HEK293 (cell line): ENCODE results near the gene RHOG.

Experiments used
- CTCF ChIA-PET: fragments of 350-600 bp; formaldehyde crosslinking; extraction: SDS; loops from one replicate; lab custom pipeline; 2021; ENCODE audit warnings: antibody characterized with exemption; lab: Yijun Ruan, JAX
- POLR2A ChIA-PET: fragments of 300-600 bp; formaldehyde crosslinking; extraction: SDS; loops from one replicate; lab custom pipeline; 2020; ENCODE audit warnings: antibody characterized with exemption, inconsistent platforms; lab: Yijun Ruan, JAX
- H3K27ac ChIP-seq: fragments of 200-500 bp; sonication (Bioruptor generic); 2 replicates; pipeline ENCODE4 v1.5.1; 2014; ENCODE audit warnings: low read depth, low read length, control low read depth, inconsistent platforms; ENCODE audit errors: extremely low read depth
- H3K36me3 ChIP-seq, 2 experiments: fragments of 200-500 bp in 1 of 2; sonication (Bioruptor generic) in 1 of 2; 1 replicate in 1 of 2; 2 replicates in 1 of 2; pipeline ENCODE4 v1.5.1; 2014 to 2017; ENCODE audit warnings: inconsistent platforms in 2 of 2, low read length in 2 of 2; ENCODE audit not compliant: control insufficient read depth in 2 of 2, insufficient read depth in 1 of 2
- H3K4me1 ChIP-seq: fragments of 200-500 bp; sonication (Bioruptor generic); 2 replicates; pipeline ENCODE4 v1.5.1; 2014; ENCODE audit warnings: mild to moderate bottlenecking, low read length, inconsistent platforms; ENCODE audit not compliant: control insufficient read depth, insufficient read depth
- H3K4me3 ChIP-seq: 2 replicates; pipeline ENCODE4 v1.5.1; 2011; ENCODE audit warnings: low read depth, mild to moderate bottlenecking, control low read depth, low read length, moderate library complexity
- H3K9me3 ChIP-seq: fragments of 200-500 bp; sonication (Bioruptor generic); 2 replicates; pipeline ENCODE4 v1.5.1; 2014; ENCODE audit warnings: low read depth, low read length, inconsistent platforms; ENCODE audit not compliant: control insufficient read depth, insufficient read depth
- ELK4 ChIP-seq: IDR thresholded peaks from 2 replicates; pipeline ENCODE4 v1.6.1; 2011; ENCODE audit warnings: mild to moderate bottlenecking, low read depth, low read length, borderline replicate concordance
- GLI2 ChIP-seq: fragments of 450-650 bp; formaldehyde crosslinking; IDR thresholded peaks from 2 replicates; pipeline ENCODE4; 2017; ENCODE audit warnings: missing biosample characterization, missing genetic modification characterization, low read depth, borderline replicate concordance
- KLF16 ChIP-seq: fragments of 450-650 bp; formaldehyde crosslinking; IDR thresholded peaks from 2 replicates; pipeline ENCODE4 v1.5.1; 2017; ENCODE audit warnings: missing biosample characterization, missing genetic modification characterization
- MEIS1 ChIP-seq: sonication (generic); formaldehyde crosslinking; IDR thresholded peaks from 2 replicates; pipeline ENCODE4 v1.8.1; 2022; ENCODE audit warnings: missing genetic modification reagents, mild to moderate bottlenecking, borderline replicate concordance
- PRDM1 ChIP-seq: fragments of 450-650 bp; formaldehyde crosslinking; IDR thresholded peaks from 2 replicates; pipeline ENCODE4; 2016; ENCODE audit warnings: missing biosample characterization, missing genetic modification characterization
- YY2 ChIP-seq: fragments of 450-650 bp; formaldehyde crosslinking; IDR thresholded peaks from 2 replicates; pipeline ENCODE4 v1.5.1; 2016; ENCODE audit warnings: missing biosample characterization, missing genetic modification characterization
- ZBTB20 ChIP-seq: fragments of 450-650 bp; formaldehyde crosslinking; IDR thresholded peaks from 2 replicates; pipeline ENCODE4 v1.5.1; 2016; ENCODE audit warnings: missing biosample characterization, missing genetic modification characterization
- ZBTB6 ChIP-seq: fragments of 450-650 bp; formaldehyde crosslinking; IDR thresholded peaks from 2 replicates; pipeline ENCODE4 v1.5.1; 2017; ENCODE audit warnings: missing biosample characterization, missing genetic modification characterization
- ZBTB8A ChIP-seq: fragments of 450-650 bp; formaldehyde crosslinking; IDR thresholded peaks from 2 replicates; pipeline ENCODE4 v1.5.1; 2016; ENCODE audit warnings: missing biosample characterization, missing genetic modification characterization
- ZFP37 ChIP-seq: fragments of 450-650 bp; formaldehyde crosslinking; IDR thresholded peaks from 2 replicates; pipeline ENCODE4 v1.5.1; 2016; ENCODE audit warnings: missing biosample characterization, missing genetic modification characterization
- ZNF214 ChIP-seq: fragments of 450-650 bp; formaldehyde crosslinking; IDR thresholded peaks from 2 replicates; pipeline ENCODE4 v1.5.1; 2017; ENCODE audit warnings: missing biosample characterization, mild to moderate bottlenecking, missing genetic modification characterization, borderline replicate concordance
- ZNF223 ChIP-seq: fragments of 450-650 bp; formaldehyde crosslinking; IDR thresholded peaks from 2 replicates; pipeline ENCODE4 v1.5.1; 2016; ENCODE audit warnings: missing biosample characterization, missing genetic modification characterization
- ZNF366 ChIP-seq: fragments of 450-650 bp; formaldehyde crosslinking; conservative IDR thresholded peaks from 2 replicates; pipeline ENCODE4 v1.5.1; 2016; ENCODE audit warnings: missing biosample characterization, missing genetic modification characterization
- ZNF501 ChIP-seq: fragments of 450-650 bp; formaldehyde crosslinking; IDR thresholded peaks from 2 replicates; pipeline ENCODE4 v1.5.1; 2016; ENCODE audit warnings: missing biosample characterization, missing genetic modification characterization
- ZNF561 ChIP-seq: fragments of 450-650 bp; IDR thresholded peaks from 2 replicates; pipeline ENCODE4 v1.5.1; 2018; ENCODE audit warnings: missing biosample characterization, missing genetic modification characterization, borderline replicate concordance
- ZNF639 ChIP-seq: fragments of 450-650 bp; formaldehyde crosslinking; IDR thresholded peaks from 2 replicates; pipeline ENCODE4 v1.5.1; 2016; ENCODE audit warnings: missing biosample characterization, missing genetic modification characterization
- ZNF645 ChIP-seq: fragments of 450-650 bp; formaldehyde crosslinking; IDR thresholded peaks from 2 replicates; pipeline ENCODE4; 2016; ENCODE audit warnings: missing biosample characterization, missing genetic modification characterization
- ZNF660 ChIP-seq: fragments of 450-650 bp; IDR thresholded peaks from 2 replicates; pipeline ENCODE4 v1.5.1; 2018; ENCODE audit warnings: missing biosample characterization, mild to moderate bottlenecking, missing genetic modification characterization
- ZNF692 ChIP-seq: fragments of 450-650 bp; formaldehyde crosslinking; IDR thresholded peaks from 2 replicates; pipeline ENCODE4 v1.5.1; 2016; ENCODE audit warnings: missing biosample characterization, missing genetic modification characterization
- ZNF747 ChIP-seq: fragments of 450-650 bp; formaldehyde crosslinking; IDR thresholded peaks from 2 replicates; pipeline ENCODE4 v1.5.1; 2016; ENCODE audit warnings: missing biosample characterization, missing genetic modification characterization
- ZNF776 ChIP-seq: fragments of 450-650 bp; formaldehyde crosslinking; IDR thresholded peaks from 2 replicates; pipeline ENCODE4 v1.5.0; 2017; ENCODE audit warnings: missing biosample characterization, missing genetic modification characterization, borderline replicate concordance
- ZNF837 ChIP-seq: fragments of 450-650 bp; formaldehyde crosslinking; IDR thresholded peaks from 2 replicates; pipeline ENCODE4 v1.5.1; 2016; ENCODE audit warnings: missing biosample characterization, missing genetic modification characterization
- ZXDB ChIP-seq: fragments of 450-650 bp; formaldehyde crosslinking; IDR thresholded peaks from 2 replicates; pipeline ENCODE4 v1.5.1; 2016; ENCODE audit warnings: missing biosample characterization, missing genetic modification characterization
- TF ChIP-seq, protein P1 (sequence below): fragments of 450-650 bp; formaldehyde crosslinking; IDR thresholded peaks from 2 replicates; pipeline ENCODE4 v1.5.1; 2016; ENCODE audit warnings: missing biosample characterization, missing genetic modification characterization

RHOG gene

GRCh38 chr11:3840004-3840869 lies 522 bp downstream of the RHOG start (continued):
- TF ChIP-seq ZNF561 (tag by site-specific recombination) = peak; percentile 70; the same call in 1 of the 2 replicates
- peak; percentile 35; the same call in 1 of the 2 replicates for TF ChIP-seq ZBTB20
- TF ChIP-seq ZNF660 (tag by site-specific recombination) = no peak
- no peak for TF ChIP-seq ZBTB6

DNA sequence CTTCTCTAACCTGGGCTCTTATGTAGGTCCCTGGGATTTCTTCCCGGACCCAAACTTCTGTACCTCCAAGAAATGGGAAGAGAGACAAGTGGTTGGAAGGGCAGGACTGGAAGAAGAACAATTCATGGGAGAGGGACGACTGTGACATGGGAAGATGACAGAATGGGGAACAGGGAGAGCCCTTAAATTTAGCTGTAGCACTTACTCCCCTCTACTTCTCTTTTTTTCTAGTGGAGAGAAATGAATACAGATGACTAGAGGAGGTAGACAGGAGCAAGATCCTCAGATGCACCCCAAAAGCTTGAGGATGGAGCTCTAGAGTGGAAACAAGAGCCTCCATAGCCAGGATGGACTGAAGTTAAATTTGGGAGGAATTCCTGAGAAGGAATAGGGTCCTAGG lies 2.3 kb downstream of the RHOG start:
- Histone ChIP-seq H3K4me3 (no peak overlapping the region), H3K27ac (no peak overlapping the region), H3K36me3 (peaks cover 0 to 31% of the 10 kb centered on the region in 2 experiments; a peak in 1 of 3 replicates), H3K4me1 (no peaks in the 10 kb centered on the region), H3K9me3 (no peaks in the 10 kb centered on the region)
- CTCF ChIA-PET = interaction anchor here (1.1 to 19.6 kb wide), 4 partner anchors 11 to 231 kb away, joined by 3 to 589 read pairs (median 24); partner anchors contain the start of genes PGAP2 and STIM1
- POLR2A ChIA-PET = no interaction called here
- no peak for TF ChIP-seq ZNF501 (tag by site-specific recombination)
- TF ChIP-seq ZFP37 (tag by site-specific recombination) = no peak
- TF ChIP-seq ZNF692 = no peak

- Histone ChIP-seq H3K4me3 (no peak overlapping the region), H3K27ac (no peak overlapping the region), H3K4me1 (no peaks in the 10 kb centered on the region), H3K9me3 (no peaks in the 10 kb centered on the region), H3K36me3 (peaks cover 0 to 34% of the 10 kb centered on the region in 2 experiments; a peak in 1 of 3 replicates)
- ChIA-PET CTCF (interaction anchor here (1.1 to 19.6 kb wide), 3 partner anchors 12 to 232 kb away, joined by 4 to 589 read pairs (median 7); partner anchors contain the start of gene STIM1), POLR2A (no interaction called here)
- no peak for TF ChIP-seq PRDM1 (tag by site-specific recombination)
- TF ChIP-seq GLI2 (tag by site-specific recombination) = no peak
- no peak for TF ChIP-seq MEIS1 (CRISPR knock-in tag)
- TF ChIP-seq KLF16 (tag by site-specific recombination) = no peak
- TF ChIP-seq, protein P1, sequence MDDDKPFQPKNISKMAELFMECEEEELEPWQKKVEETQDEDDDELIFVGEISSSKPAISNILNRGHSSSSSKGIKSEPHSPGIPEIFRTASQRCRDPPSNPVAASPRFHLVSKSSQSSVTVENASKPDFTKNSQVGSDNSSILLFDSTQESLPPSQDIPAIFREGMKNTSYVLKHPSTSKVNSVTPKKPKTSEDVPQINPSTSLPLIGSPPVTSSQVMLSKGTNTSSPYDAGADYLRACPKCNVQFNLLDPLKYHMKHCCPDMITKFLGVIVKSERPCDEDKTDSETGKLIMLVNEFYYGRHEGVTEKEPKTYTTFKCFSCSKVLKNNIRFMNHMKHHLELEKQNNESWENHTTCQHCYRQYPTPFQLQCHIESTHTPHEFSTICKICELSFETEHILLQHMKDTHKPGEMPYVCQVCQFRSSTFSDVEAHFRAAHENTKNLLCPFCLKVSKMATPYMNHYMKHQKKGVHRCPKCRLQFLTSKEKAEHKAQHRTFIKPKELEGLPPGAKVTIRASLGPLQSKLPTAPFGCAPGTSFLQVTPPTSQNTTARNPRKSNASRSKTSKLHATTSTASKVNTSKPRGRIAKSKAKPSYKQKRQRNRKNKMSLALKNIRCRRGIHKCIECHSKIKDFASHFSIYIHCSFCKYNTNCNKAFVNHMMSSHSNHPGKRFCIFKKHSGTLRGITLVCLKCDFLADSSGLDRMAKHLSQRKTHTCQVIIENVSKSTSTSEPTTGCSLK (tag by site-specific recombination) = no peak
- no peak for TF ChIP-seq ZBTB8A (tag by site-specific recombination)
- TF ChIP-seq ZNF366 = no peak
- no peak for TF ChIP-seq ZNF223
- no peak for TF ChIP-seq ZNF645
- TF ChIP-seq ZNF214 (tag by site-specific recombination) = no peak
- no peak for TF ChIP-seq ZNF639 (tag by site-specific recombination)
- no peak for TF ChIP-seq ZNF747
- TF ChIP-seq ELK4 = no peak
- TF ChIP-seq YY2 (tag by site-specific recombination) = no peak
- no peak for TF ChIP-seq ZNF776 (tag by site-specific recombination)
- no peak for TF ChIP-seq ZNF837 (tag by site-specific recombination)
- TF ChIP-seq ZXDB = no peak
Measured at GRCh38 chr11:3837793-3838192, 3.0 kb downstream of the RHOG start.
